Measurements from ENCODE around the gene ITGAV.

Gene ITGAV

DNA sequence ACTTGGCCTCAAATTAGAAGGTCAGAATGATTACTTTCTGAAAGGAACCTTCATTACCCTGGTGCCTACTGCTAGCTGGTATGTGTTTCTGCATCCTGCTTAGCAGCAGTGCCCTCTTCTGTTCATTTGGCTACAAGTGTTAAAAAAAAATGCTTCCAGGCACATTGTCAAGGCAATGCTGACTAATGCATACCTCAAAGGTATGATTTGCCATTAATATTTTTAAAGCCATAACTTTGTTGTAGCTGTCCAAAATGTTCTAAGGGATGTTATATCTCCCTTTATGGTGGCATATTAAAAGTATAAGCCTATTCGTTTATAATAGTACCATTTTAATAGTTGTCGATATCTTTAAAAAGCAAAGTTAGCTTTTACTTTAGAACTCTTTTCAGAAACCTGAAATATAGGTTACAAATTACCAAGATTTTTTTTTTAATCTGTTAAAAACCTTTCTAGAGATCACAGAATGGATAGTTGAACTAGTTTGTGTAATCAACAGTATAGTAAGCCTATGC is 52.0 kb downstream of the ITGAV start:
- Histone ChIP-seq H2BK12ac (ENCODE audit: low read length) (no peak overlapping the region), H3K23ac (ENCODE audit: low read depth, low read length, poor library complexity) (no peak overlapping the region), H2BK15ac (ENCODE audit: low read length) (no peak overlapping the region), H2AK5ac (ENCODE audit: low read depth, low read length) (no peak overlapping the region), H3K4me1 (ENCODE audit: control insufficient read depth in 2 of 2, insufficient read depth in 1 of 2, low read depth in 1 of 2, low read length in 2 of 2) (no peaks in the 10 kb centered on the region), H2BK5ac (ENCODE audit: low read length) (no peak overlapping the region), H3K36me3 (replicated peaks in 1 of 2; ENCODE audit: control insufficient read depth in 2 of 2, insufficient read depth in 2 of 2, low read length in 2 of 2) (peaks cover 4 to 83% of the 10 kb centered on the region in 2 donors), H4K91ac (ENCODE audit: low read depth, low read length, poor library complexity) (no peak overlapping the region), H3K4me2 (ENCODE audit: insufficient read depth, low read length, poor library complexity, severe bottlenecking) (no peak overlapping the region), H3K27me3 (ENCODE audit: control insufficient read depth in 3 of 3, insufficient read depth in 3 of 3, low read depth in 1 of 3, low read length in 3 of 3) (no peaks in the 10 kb centered on the region), H3K4me3 (ENCODE audit: low read length in 2 of 2) (no peak overlapping the region), H3K9ac (ENCODE audit: low read depth, low read length, poor library complexity) (no peak overlapping the region), H4K8ac (ENCODE audit: low read depth, low read length) (no peak overlapping the region), H2AFZ (ENCODE audit: low read length) (no peak overlapping the region), H3K79me1 (ENCODE audit: low read depth, low read length) (no peaks in the 10 kb centered on the region), H3K18ac (ENCODE audit: low read length) (no peak overlapping the region), H3K14ac (ENCODE audit: low read length) (no peak overlapping the region), H3K27ac (replicated peaks; ENCODE audit: low read length) (no peak overlapping the region), H2BK120ac (ENCODE audit: low read depth, low read length) (no peak overlapping the region), H3K9me3 (replicated peaks in 1 of 2; ENCODE audit: control insufficient read depth in 2 of 2, insufficient read depth in 1 of 2, low read depth in 1 of 2, low read length in 2 of 2) (no peaks in the 10 kb centered on the region), H3K4ac (ENCODE audit: low read length) (no peak overlapping the region)
- DNase-seq (ENCODE audit: low spot score) = peak; percentile 17
- no CpG with 5 or more reads among the region's 2 CpGs for WGBS, 2 donors (ENCODE audit: extremely low coverage in 2 of 2, insufficient read length in 2 of 2, insufficient replicate concordance in 1 of 2)

DNA sequence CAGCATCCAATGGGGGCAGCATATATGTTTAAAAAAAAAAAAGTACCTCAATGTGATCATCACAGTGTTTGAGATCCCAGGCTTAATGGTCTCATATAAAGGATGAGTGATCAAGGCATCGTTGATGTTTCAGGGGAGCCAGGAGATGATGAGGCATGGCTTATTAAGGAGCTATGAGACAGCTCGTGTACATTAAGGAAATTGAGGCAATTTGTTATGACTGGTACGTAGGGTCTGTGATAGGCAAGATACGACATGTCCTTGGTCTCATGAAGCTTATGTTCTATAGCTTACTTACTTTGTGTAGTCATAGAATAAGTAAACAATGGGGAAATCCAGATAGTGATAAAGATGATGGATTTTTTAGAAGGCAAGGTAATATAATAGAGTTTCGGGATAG is 54.9 kb downstream of the ITGAV start:
- Histone ChIP-seq H3K9me3 (replicated peaks in 1 of 2; ENCODE audit: control insufficient read depth in 2 of 2, insufficient read depth in 1 of 2, low read depth in 1 of 2, low read length in 2 of 2) (no peaks in the 10 kb centered on the region), H3K36me3 (replicated peaks in 1 of 2; ENCODE audit: control insufficient read depth in 2 of 2, insufficient read depth in 2 of 2, low read length in 2 of 2) (peaks cover 4 to 69% of the 10 kb centered on the region in 2 donors), H3K9ac (ENCODE audit: low read depth, low read length, poor library complexity) (no peak overlapping the region), H2BK120ac (ENCODE audit: low read depth, low read length) (no peak overlapping the region), H3K4me1 (ENCODE audit: control insufficient read depth in 2 of 2, insufficient read depth in 1 of 2, low read depth in 1 of 2, low read length in 2 of 2) (no peaks in the 10 kb centered on the region), H3K4me2 (ENCODE audit: insufficient read depth, low read length, poor library complexity, severe bottlenecking) (no peak overlapping the region), H4K8ac (ENCODE audit: low read depth, low read length) (no peak overlapping the region), H3K27ac (replicated peaks; ENCODE audit: low read length) (no peak overlapping the region), H4K91ac (ENCODE audit: low read depth, low read length, poor library complexity) (no peak overlapping the region), H2AFZ (ENCODE audit: low read length) (no peak overlapping the region), H3K14ac (ENCODE audit: low read length) (no peak overlapping the region), H2BK15ac (ENCODE audit: low read length) (no peak overlapping the region), H3K79me1 (ENCODE audit: low read depth, low read length) (no peaks in the 10 kb centered on the region), H3K23ac (ENCODE audit: low read depth, low read length, poor library complexity) (no peak overlapping the region), H3K27me3 (ENCODE audit: control insufficient read depth in 3 of 3, insufficient read depth in 3 of 3, low read depth in 1 of 3, low read length in 3 of 3) (no peaks in the 10 kb centered on the region), H3K18ac (ENCODE audit: low read length) (no peak overlapping the region), H2BK5ac (ENCODE audit: low read length) (no peak overlapping the region), H2BK12ac (ENCODE audit: low read length) (no peak overlapping the region), H3K4ac (ENCODE audit: low read length) (no peak overlapping the region), H3K4me3 (ENCODE audit: low read length in 2 of 2) (no peak overlapping the region), H2AK5ac (ENCODE audit: low read depth, low read length) (no peak overlapping the region)
- DNase-seq (ENCODE audit: low spot score) = no peak
- 100% methylated on average over 1 of the region's 5 CpGs for WGBS, 2 donors (ENCODE audit: extremely low coverage in 2 of 2, insufficient read length in 2 of 2, insufficient replicate concordance in 1 of 2)

DNA sequence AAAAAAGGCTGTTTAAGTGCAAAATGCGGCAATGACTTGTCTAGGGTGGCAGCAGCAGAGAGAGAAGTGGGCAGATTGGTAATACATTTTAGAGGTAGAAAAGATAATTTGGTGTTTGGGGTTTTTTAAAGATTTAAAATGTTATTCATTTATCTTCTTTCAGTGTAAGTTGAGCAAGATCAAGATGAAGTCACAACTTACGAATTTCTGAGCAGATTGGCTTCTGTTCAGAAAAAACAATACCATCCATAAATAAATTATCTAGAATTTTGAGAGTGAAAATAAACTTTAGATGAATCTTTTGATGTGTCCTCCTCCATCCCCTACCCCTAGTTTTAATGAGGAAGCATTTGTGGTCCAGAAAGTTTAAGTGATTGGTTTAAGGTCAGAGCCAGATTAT is 56.1 kb downstream of the ITGAV start:
- Histone ChIP-seq H3K9ac (ENCODE audit: low read depth, low read length, poor library complexity) (no peak overlapping the region), H3K4me2 (ENCODE audit: insufficient read depth, low read length, poor library complexity, severe bottlenecking) (no peak overlapping the region), H2BK120ac (ENCODE audit: low read depth, low read length) (no peak overlapping the region), H3K23ac (ENCODE audit: low read depth, low read length, poor library complexity) (no peak overlapping the region), H3K9me3 (replicated peaks in 1 of 2; ENCODE audit: control insufficient read depth in 2 of 2, insufficient read depth in 1 of 2, low read depth in 1 of 2, low read length in 2 of 2) (no peaks in the 10 kb centered on the region), H2AFZ (ENCODE audit: low read length) (no peak overlapping the region), H2BK5ac (ENCODE audit: low read length) (no peak overlapping the region), H3K4me1 (ENCODE audit: control insufficient read depth in 2 of 2, insufficient read depth in 1 of 2, low read depth in 1 of 2, low read length in 2 of 2) (no peaks in the 10 kb centered on the region), H2BK15ac (ENCODE audit: low read length) (no peak overlapping the region), H3K36me3 (replicated peaks in 1 of 2; ENCODE audit: control insufficient read depth in 2 of 2, insufficient read depth in 2 of 2, low read length in 2 of 2) (peaks cover 4 to 62% of the 10 kb centered on the region in 2 donors), H3K27me3 (ENCODE audit: control insufficient read depth in 3 of 3, insufficient read depth in 3 of 3, low read depth in 1 of 3, low read length in 3 of 3) (no peaks in the 10 kb centered on the region), H3K79me1 (ENCODE audit: low read depth, low read length) (no peaks in the 10 kb centered on the region), H3K27ac (replicated peaks; ENCODE audit: low read length) (no peak overlapping the region), H2BK12ac (ENCODE audit: low read length) (no peak overlapping the region), H3K14ac (ENCODE audit: low read length) (no peak overlapping the region), H4K8ac (ENCODE audit: low read depth, low read length) (no peak overlapping the region), H3K18ac (ENCODE audit: low read length) (no peak overlapping the region), H2AK5ac (ENCODE audit: low read depth, low read length) (no peak overlapping the region), H3K4me3 (ENCODE audit: low read length in 2 of 2) (no peak overlapping the region), H4K91ac (ENCODE audit: low read depth, low read length, poor library complexity) (no peak overlapping the region), H3K4ac (ENCODE audit: low read length) (no peak overlapping the region)
- WGBS, 2 donors (ENCODE audit: extremely low coverage in 2 of 2, insufficient read length in 2 of 2, insufficient replicate concordance in 1 of 2) = no CpG with 5 or more reads among the region's 2 CpGs
- no peak for DNase-seq (ENCODE audit: low spot score)

DNA sequence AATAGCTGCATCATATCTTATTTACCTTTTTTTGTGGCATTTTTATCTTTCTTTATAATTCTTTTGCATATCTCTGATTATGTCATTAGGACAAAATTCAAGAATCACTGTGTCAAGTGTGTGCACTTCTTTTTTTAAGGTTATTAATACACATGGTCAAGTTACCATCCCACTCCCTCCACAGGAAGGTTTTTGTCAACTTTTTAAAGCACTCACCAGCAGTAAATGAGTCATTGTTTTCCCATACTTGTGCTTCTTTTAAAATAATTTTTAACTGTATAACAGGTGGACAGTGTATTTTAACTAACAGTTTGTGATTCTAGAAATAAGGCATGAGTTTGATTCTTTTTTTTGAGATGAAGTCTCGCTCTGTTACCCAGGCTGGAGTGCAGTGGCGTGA is 58.3 kb downstream of the ITGAV start:
- Histone ChIP-seq H3K27ac (replicated peaks; ENCODE audit: low read length) (no peak overlapping the region), H3K4me2 (ENCODE audit: insufficient read depth, low read length, poor library complexity, severe bottlenecking) (no peak overlapping the region), H2BK12ac (ENCODE audit: low read length) (no peak overlapping the region), H2BK15ac (ENCODE audit: low read length) (no peak overlapping the region), H3K14ac (ENCODE audit: low read length) (no peak overlapping the region), H3K79me1 (ENCODE audit: low read depth, low read length) (no peaks in the 10 kb centered on the region), H2BK5ac (ENCODE audit: low read length) (no peak overlapping the region), H4K8ac (ENCODE audit: low read depth, low read length) (no peak overlapping the region), H3K27me3 (ENCODE audit: control insufficient read depth in 3 of 3, insufficient read depth in 3 of 3, low read depth in 1 of 3, low read length in 3 of 3) (no peaks in the 10 kb centered on the region), H3K9ac (ENCODE audit: low read depth, low read length, poor library complexity) (no peak overlapping the region), H4K91ac (ENCODE audit: low read depth, low read length, poor library complexity) (no peak overlapping the region), H3K23ac (ENCODE audit: low read depth, low read length, poor library complexity) (no peak overlapping the region), H3K4ac (ENCODE audit: low read length) (no peak overlapping the region), H2AFZ (ENCODE audit: low read length) (no peak overlapping the region), H3K9me3 (replicated peaks in 1 of 2; ENCODE audit: control insufficient read depth in 2 of 2, insufficient read depth in 1 of 2, low read depth in 1 of 2, low read length in 2 of 2) (no peaks in the 10 kb centered on the region), H3K18ac (ENCODE audit: low read length) (no peak overlapping the region), H3K4me3 (ENCODE audit: low read length in 2 of 2) (no peak overlapping the region), H2BK120ac (ENCODE audit: low read depth, low read length) (no peak overlapping the region), H3K36me3 (replicated peaks in 1 of 2; ENCODE audit: control insufficient read depth in 2 of 2, insufficient read depth in 2 of 2, low read length in 2 of 2) (peaks cover 2 to 55% of the 10 kb centered on the region in 2 donors), H3K4me1 (ENCODE audit: control insufficient read depth in 2 of 2, insufficient read depth in 1 of 2, low read depth in 1 of 2, low read length in 2 of 2) (no peaks in the 10 kb centered on the region), H2AK5ac (ENCODE audit: low read depth, low read length) (no peak overlapping the region)
- WGBS, 2 donors (ENCODE audit: extremely low coverage in 2 of 2, insufficient read length in 2 of 2, insufficient replicate concordance in 1 of 2) = no CpG with 5 or more reads among the region's 2 CpGs
- DNase-seq (ENCODE audit: low spot score) = no peak
